ENCODE data around the gene KIF3A. TPM values are rescaled to one million over a fixed set of nuclear protein-coding genes. Genes with fewer than 3 reads are reported as not detected.

KIF3A gene
- total and polyA plus RNA-seq, 11 donors: 5.8 to 19.3 (median 10.1) TPM

GRCh38 chr5:132646583-132647266 is 90.6 kb downstream of the KIF3A start:
- H3K36me3 ChIP-seq: peaks cover 0 to 34% (median 17%) of the 10 kb centered on the region in 9 donors
- no peaks in the 10 kb centered on the region for H3K4me1 ChIP-seq
- no peak for TF ChIP-seq POLR2A (IDR thresholded peaks at IDR 0.05)
- no peak for TF ChIP-seq CTCF (IDR thresholded peaks at IDR 0.05)
- 94 to 98% (median 95%) methylated on average over 11 of the region's 11 CpGs for WGBS, 4 donors
- no peaks in the 10 kb centered on the region for H3K27me3 ChIP-seq
- DNase-seq (no peak), ATAC-seq (no peak)
- no peak overlapping the region for H3K4me3 ChIP-seq
- H3K27ac ChIP-seq: no peak overlapping the region
- intact Hi-C loops (cut with DNase I): no loop called here
- peaks cover 0 to 24% (median 9%) of the 10 kb centered on the region in 12 donors for H3K9me3 ChIP-seq

GRCh38 chr5:132644177-132644576 is 93.2 kb downstream of the KIF3A start:
- intact Hi-C loops (cut with DNase I): no loop called here
- TF ChIP-seq POLR2A (IDR thresholded peaks at IDR 0.05) (no peak), CTCF (IDR thresholded peaks at IDR 0.05) (no peak)
- Histone ChIP-seq H3K9me3 (peaks cover 0 to 20% (median 9%) of the 10 kb centered on the region in 12 donors), H3K27ac (no peak overlapping the region), H3K36me3 (peaks cover 0 to 59% (median 41%) of the 10 kb centered on the region in 9 donors), H3K4me1 (no peaks in the 10 kb centered on the region), H3K4me3 (no peak overlapping the region), H3K27me3 (no peaks in the 10 kb centered on the region)
- DNase-seq (no peak), ATAC-seq (no peak)

Other genes with a start within 250 kb of the KIF3A start
- gene IRF1, start 246.8 kb downstream of the KIF3A start, total RNA-seq: 100 to 1,000 TPM in 1 of 9 donors, 10 to 100 TPM in 7, 1 to 10 TPM in 1; 9.2 to 190 (median 18.4) TPM
- 10 to 100 TPM in 1 of 2 donors, 1 to 10 TPM in 1; 7.5 to 12.2 TPM for gene IRF1, start 246.8 kb downstream of the KIF3A start, polyA plus RNA-seq
- gene IL5, start 194.0 kb downstream of the KIF3A start, total RNA-seq: not detected
- gene IL5, start 194.0 kb downstream of the KIF3A start, polyA plus RNA-seq: not detected
- gene RAD50, start 180.6 kb downstream of the KIF3A start, total RNA-seq: 10 to 100 TPM; 17.5 to 41.8 (median 32.4) TPM
- 10 to 100 TPM in 1 of 2 donors, 1 to 10 TPM in 1; 9.3 to 16.1 TPM for gene RAD50, start 180.6 kb downstream of the KIF3A start, polyA plus RNA-seq
- under 1 TPM in 1 of 9 donors, not detected in 8; 0.34 TPM for gene IL13, start 79.4 kb downstream of the KIF3A start, total RNA-seq
- gene IL13, start 79.4 kb downstream of the KIF3A start, polyA plus RNA-seq: not detected
- not detected for gene IL4, start 63.6 kb downstream of the KIF3A start, total RNA-seq
- gene IL4, start 63.6 kb downstream of the KIF3A start, polyA plus RNA-seq: not detected
- under 1 TPM in 1 of 9 donors, not detected in 8; 0.20 TPM for gene CCNI2, start 9.9 kb upstream of the KIF3A start, total RNA-seq
- gene CCNI2, start 9.9 kb upstream of the KIF3A start, polyA plus RNA-seq: under 1 TPM; 0.11 to 0.50 TPM
- 10 to 100 TPM; 24.5 to 47.6 (median 33.8) TPM for gene SEPTIN8, start 39.7 kb upstream of the KIF3A start, total RNA-seq
- gene SEPTIN8, start 39.7 kb upstream of the KIF3A start, polyA plus RNA-seq: 10 to 100 TPM; 11.0 to 19.2 TPM
- gene SOWAHA, start 75.8 kb upstream of the KIF3A start, total RNA-seq: under 1 TPM in 3 of 9 donors, not detected in 6; 0.24 to 0.50 (median 0.38) TPM
- gene SOWAHA, start 75.8 kb upstream of the KIF3A start, polyA plus RNA-seq: under 1 TPM; 0.03 to 0.08 TPM
- 1 to 10 TPM; 2.9 to 6.8 (median 4.7) TPM for gene SHROOM1, start 93.1 kb upstream of the KIF3A start, total RNA-seq
- gene SHROOM1, start 93.1 kb upstream of the KIF3A start, polyA plus RNA-seq: 1 to 10 TPM; 2.0 to 4.8 TPM
- under 1 TPM in 8 of 9 donors, not detected in 1; 0.25 to 1.00 (median 0.51) TPM for gene GDF9, start 128.9 kb upstream of the KIF3A start, total RNA-seq
- gene GDF9, start 128.9 kb upstream of the KIF3A start, polyA plus RNA-seq: under 1 TPM; 0.10 to 0.27 TPM
- gene UQCRQ, start 129.1 kb upstream of the KIF3A start, total RNA-seq: 1,000 to 10,000 TPM in 6 of 9 donors, 100 to 1,000 TPM in 3; 539 to 2,034 (median 1,454) TPM
- gene UQCRQ, start 129.1 kb upstream of the KIF3A start, polyA plus RNA-seq: 1,000 to 10,000 TPM in 1 of 2 donors, 100 to 1,000 TPM in 1; 656 to 2,165 TPM
- 1 to 10 TPM in 4 of 9 donors, under 1 TPM in 5; 0.16 to 1.9 (median 0.91) TPM for gene LEAP2, start 136.1 kb upstream of the KIF3A start, total RNA-seq
- 1 to 10 TPM in 1 of 2 donors, under 1 TPM in 1; 0.37 to 2.0 TPM for gene LEAP2, start 136.1 kb upstream of the KIF3A start, polyA plus RNA-seq
- gene AFF4, start 226.1 kb upstream of the KIF3A start, total RNA-seq: 10 to 100 TPM; 33.1 to 65.8 (median 53.4) TPM
- 10 to 100 TPM in 1 of 2 donors, 1 to 10 TPM in 1; 6.7 to 24.8 TPM for gene AFF4, start 226.1 kb upstream of the KIF3A start, polyA plus RNA-seq

Data from heart left ventricle (tissue), 16 donors.